ENCODE data around the gene PXDC1. TPM values are rescaled to one million over a fixed set of nuclear protein-coding genes. Genes with fewer than 3 reads are reported as not detected.
"Not testable (repeated sequence)": the region's sequence is repeated elsewhere in the genome, so short reads cannot be mapped to it uniquely, and the experiment has no call there.

Gene PXDC1
- total RNA-seq, 6 experiments from 2014 or later, result 63.1 to 97.5 (median 72.8) TPM

- no peak for TF ChIP-seq CTCF (IDR thresholded peaks at IDR 0.05)
- H3K9me3 Mint-ChIP-seq, result peaks cover 7% of the 10 kb centered on the region; the same call in 1 of the 2 replicates
Measured at GRCh38 chr6:3775386-3775785, 23.9 kb upstream of the PXDC1 start.

GRCh38 chr6:3773678-3774298, 22.3 kb upstream of the PXDC1 start:
- H3K36me3 Mint-ChIP-seq (ENCODE audit: low read depth), result no peaks in the 10 kb centered on the region
- H3K9me3 Mint-ChIP-seq, result peaks cover 7% of the 10 kb centered on the region; the same call in 1 of the 2 replicates
- no peak overlapping the region for H3K27ac Mint-ChIP-seq
- H3K4me3 Mint-ChIP-seq, result no peak overlapping the region
- H3K27me3 Mint-ChIP-seq (ENCODE audit: insufficient read depth), result no peaks in the 10 kb centered on the region
- DNase-seq, result no peak
- peaks cover 19% of the 10 kb centered on the region for H3K4me1 Mint-ChIP-seq (ENCODE audit: low read depth)
- no peak for TF ChIP-seq CTCF (IDR thresholded peaks at IDR 0.05)

More at GRCh38 chr6:3775386-3775785, 23.9 kb upstream of the PXDC1 start:
- Mint-ChIP-seq H3K27ac (no peak overlapping the region), H3K4me1 (ENCODE audit: low read depth) (peaks cover 7% of the 10 kb centered on the region), H3K4me3 (no peak overlapping the region), H3K27me3 (ENCODE audit: insufficient read depth) (peaks cover 1% of the 10 kb centered on the region), H3K36me3 (ENCODE audit: low read depth) (no peaks in the 10 kb centered on the region)
- no peak for DNase-seq

GRCh38 chr6:3772127-3772999, 20.9 kb upstream of the PXDC1 start:
- not testable (repeated sequence) for H3K27me3 Mint-ChIP-seq (ENCODE audit: insufficient read depth); H3K4me3 Mint-ChIP-seq

DNA sequence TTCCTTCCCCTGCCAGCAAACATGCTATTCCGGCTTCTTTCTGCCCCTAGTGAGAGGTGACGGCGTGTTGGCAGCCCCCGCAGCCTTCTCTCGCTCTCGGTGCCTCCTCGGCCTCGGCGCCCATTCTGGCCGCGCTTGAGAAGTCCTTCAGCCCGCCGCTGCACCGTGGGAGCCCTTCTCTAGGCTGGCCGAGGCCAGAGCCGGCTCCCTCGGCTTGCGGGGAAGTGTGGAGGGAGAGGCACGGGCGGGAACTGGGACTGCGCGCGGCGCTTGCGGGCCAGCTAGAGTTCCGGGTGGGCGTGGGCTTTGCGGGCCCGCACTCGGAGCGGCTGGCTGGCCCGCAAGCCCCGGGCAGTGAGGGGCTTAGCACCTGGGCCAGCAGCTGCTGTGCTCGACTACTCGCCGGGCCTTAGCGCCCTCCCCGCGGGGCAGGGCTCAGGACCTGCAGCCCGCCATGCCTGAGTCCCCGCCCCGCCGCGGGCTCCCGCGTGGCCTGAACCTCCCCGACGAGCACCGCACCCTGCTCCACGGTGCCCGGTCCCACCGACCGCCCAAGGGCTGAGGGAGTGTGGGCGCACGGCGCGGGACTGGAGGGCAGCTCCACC, 20.0 kb upstream of the PXDC1 start:
- Mint-ChIP-seq H3K36me3 (ENCODE audit: low read depth) (no peaks in the 10 kb centered on the region), H3K4me3 (no peak overlapping the region), H3K27ac (no peak overlapping the region), H3K4me1 (ENCODE audit: low read depth) (peaks cover 35% of the 10 kb centered on the region), H3K27me3 (ENCODE audit: insufficient read depth) (no peaks in the 10 kb centered on the region), H3K9me3 (peaks cover 10% of the 10 kb centered on the region; the same call in 1 of the 2 replicates)
- TF ChIP-seq CTCF (IDR thresholded peaks at IDR 0.05), result no peak
- DNase-seq, result no peak

More at GRCh38 chr6:3772127-3772999, 20.9 kb upstream of the PXDC1 start:
- not testable (repeated sequence) for H3K27ac Mint-ChIP-seq; H3K9me3 Mint-ChIP-seq; H3K36me3 Mint-ChIP-seq (ENCODE audit: low read depth); DNase-seq
- H3K4me1 Mint-ChIP-seq (ENCODE audit: low read depth), result peaks cover 31% of the 10 kb centered on the region

- H3K4me1 Mint-ChIP-seq (ENCODE audit: low read depth), result peaks cover 44% of the 10 kb centered on the region
- H3K27me3 Mint-ChIP-seq (ENCODE audit: insufficient read depth), result no peaks in the 10 kb centered on the region
- H3K9me3 Mint-ChIP-seq, result peaks cover 10% of the 10 kb centered on the region; the same call in 1 of the 2 replicates
- H3K4me3 Mint-ChIP-seq, result no peak overlapping the region
- no peak overlapping the region for H3K27ac Mint-ChIP-seq
- no peak for DNase-seq
- TF ChIP-seq CTCF (IDR thresholded peaks at IDR 0.05), result no peak
- H3K36me3 Mint-ChIP-seq (ENCODE audit: low read depth), result no peaks in the 10 kb centered on the region
Measured at GRCh38 chr6:3770023-3770720, 18.7 kb upstream of the PXDC1 start.
